ES-I3 (cell line): ENCODE data around the gene CCDC186.
"Not testable (repeated sequence)": the region's sequence is repeated elsewhere in the genome, so short reads cannot be mapped to it uniquely, and the experiment has no call there.

Experiments used
- H3K36me3 ChIP-seq: 2 replicates; pipeline ENCODE4 v1.6.1; 2013; ENCODE audit warnings: mild to moderate bottlenecking, low read length, control low read depth, moderate library complexity; ENCODE audit not compliant: insufficient read depth
- H3K4me1 ChIP-seq: 2 replicates; pipeline ENCODE4 v1.6.1; 2013; ENCODE audit warnings: mild to moderate bottlenecking, control low read depth, low read length; ENCODE audit not compliant: insufficient read depth
- H3K9ac ChIP-seq: 2 replicates; pipeline ENCODE4 v1.6.1; 2013; ENCODE audit warnings: low read depth, mild to moderate bottlenecking, low read length, moderate library complexity
- H3K9me3 ChIP-seq: 2 replicates; pipeline ENCODE4 v1.6.1; 2013; ENCODE audit warnings: mild to moderate bottlenecking, low read length, moderate library complexity; ENCODE audit not compliant: control insufficient read depth, insufficient read depth

Gene CCDC186

GRCh38 chr10:114166494-114166893, 7.5 kb downstream of the CCDC186 start:
- H3K4me1 ChIP-seq, result peaks cover 10% of the 10 kb centered on the region; the same call in 1 of the 2 replicates
- 0 out of 2 replicates have a peak, but pooled peaks cover 5% of the 10 kb centered on the region for H3K9me3 ChIP-seq
- H3K36me3 ChIP-seq, result no peaks in the 10 kb centered on the region
- H3K9ac ChIP-seq, result no peak overlapping the region

DNA sequence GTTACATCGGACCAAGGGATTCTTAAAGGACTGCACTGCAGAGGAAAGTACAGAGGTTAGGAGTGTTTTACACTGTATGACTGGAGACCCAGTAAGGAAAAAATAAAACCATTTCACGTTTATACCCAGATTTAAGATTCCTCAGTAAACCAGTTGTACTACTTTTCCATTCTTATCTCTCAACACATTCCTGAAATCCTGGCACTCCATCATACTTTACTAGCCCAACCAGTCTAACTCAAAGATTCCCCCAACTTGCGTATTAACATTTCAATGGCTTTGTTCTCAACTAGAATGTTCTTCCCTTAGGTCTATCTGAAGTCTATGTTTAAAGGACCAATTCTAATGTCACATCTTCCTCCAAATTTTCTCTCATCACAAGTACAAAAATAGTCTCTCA, 8.0 kb downstream of the CCDC186 start:
- Histone ChIP-seq H3K9me3 (0 out of 2 replicates have a peak, but pooled peaks cover 5% of the 10 kb centered on the region), H3K4me1 (peaks cover 10% of the 10 kb centered on the region; the same call in 1 of the 2 replicates), H3K9ac (no peak overlapping the region), H3K36me3 (no peaks in the 10 kb centered on the region)

- H3K9ac ChIP-seq, result no peak overlapping the region
- H3K36me3 ChIP-seq, result no peaks in the 10 kb centered on the region
- H3K4me1 ChIP-seq, result peaks cover 10% of the 10 kb centered on the region; the same call in 1 of the 2 replicates
- no peaks in the 10 kb centered on the region for H3K9me3 ChIP-seq
These were observed 10.9 kb downstream of the CCDC186 start for GRCh38 chr10:114163062-114163461.

- no peaks in the 10 kb centered on the region for H3K9me3 ChIP-seq
These were observed 16.1 kb downstream of the CCDC186 start for GRCh38 chr10:114157912-114158311.

GRCh38 chr10:114151892-114152291, 22.1 kb downstream of the CCDC186 start:
- Histone ChIP-seq H3K4me1 (no peaks in the 10 kb centered on the region), H3K9me3 (no peaks in the 10 kb centered on the region), H3K36me3 (no peaks in the 10 kb centered on the region), H3K9ac (no peak overlapping the region)

More at GRCh38 chr10:114157912-114158311, 16.1 kb downstream of the CCDC186 start:
- Histone ChIP-seq H3K9ac (no peak overlapping the region), H3K36me3 (no peaks in the 10 kb centered on the region), H3K4me1 (no peaks in the 10 kb centered on the region)

DNA sequence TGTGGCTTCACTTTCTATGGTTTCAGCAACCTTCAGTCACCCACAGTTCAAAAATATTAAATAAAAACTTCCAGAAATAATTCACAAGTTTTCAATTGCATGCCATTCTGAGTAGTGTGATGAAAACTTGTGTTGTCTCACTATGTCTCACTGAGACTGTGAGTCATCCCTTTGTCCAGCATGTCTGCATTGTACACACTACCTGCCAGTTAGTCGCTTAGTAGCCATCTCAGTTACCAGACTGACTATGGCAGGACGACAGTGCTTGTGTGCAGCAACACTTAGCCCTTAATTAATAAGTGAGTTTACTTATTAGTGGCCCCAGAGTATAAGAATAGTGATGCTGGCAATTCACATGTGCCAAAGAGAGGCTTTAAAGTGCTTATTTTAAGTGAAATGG, 22.5 kb downstream of the CCDC186 start:
- H3K4me1 ChIP-seq, result no peaks in the 10 kb centered on the region
- H3K9me3 ChIP-seq, result no peaks in the 10 kb centered on the region
- H3K36me3 ChIP-seq, result no peaks in the 10 kb centered on the region
- no peak overlapping the region for H3K9ac ChIP-seq

DNA sequence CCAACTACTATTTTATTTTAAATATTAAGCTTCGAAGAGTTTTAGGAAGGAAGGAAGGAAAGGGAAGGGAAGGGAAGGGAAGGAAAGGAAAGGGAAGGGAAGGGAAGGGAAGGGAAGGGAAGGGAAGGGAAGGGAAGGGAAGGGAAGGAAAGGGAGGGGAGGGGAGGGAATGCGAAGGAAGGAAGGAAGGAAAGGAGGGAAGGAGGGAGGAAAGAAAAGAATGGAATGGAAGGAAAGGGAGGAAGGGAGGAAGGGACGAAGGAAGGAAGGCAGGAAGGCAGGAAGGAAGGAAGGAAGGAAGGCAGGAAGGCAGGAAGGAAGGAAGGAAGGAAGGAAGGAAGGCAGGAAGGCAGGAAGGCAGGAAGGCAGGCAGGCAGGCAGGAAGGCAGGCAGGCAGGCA, 24.5 kb downstream of the CCDC186 start:
- H3K36me3 ChIP-seq, H3K9me3 ChIP-seq, H3K9ac ChIP-seq, H3K4me1 ChIP-seq: not testable (repeated sequence)

- Histone ChIP-seq H3K4me1 (no peaks in the 10 kb centered on the region), H3K36me3 (no peaks in the 10 kb centered on the region), H3K9ac (no peak overlapping the region), H3K9me3 (no peaks in the 10 kb centered on the region)
These were observed 30.8 kb downstream of the CCDC186 start for GRCh38 chr10:114143160-114143559.

GRCh38 chr10:114142018-114142417, 32.0 kb downstream of the CCDC186 start:
- H3K4me1 ChIP-seq, result no peaks in the 10 kb centered on the region
- no peaks in the 10 kb centered on the region for H3K36me3 ChIP-seq
- H3K9me3 ChIP-seq, result no peaks in the 10 kb centered on the region
- H3K9ac ChIP-seq, result no peak overlapping the region

DNA sequence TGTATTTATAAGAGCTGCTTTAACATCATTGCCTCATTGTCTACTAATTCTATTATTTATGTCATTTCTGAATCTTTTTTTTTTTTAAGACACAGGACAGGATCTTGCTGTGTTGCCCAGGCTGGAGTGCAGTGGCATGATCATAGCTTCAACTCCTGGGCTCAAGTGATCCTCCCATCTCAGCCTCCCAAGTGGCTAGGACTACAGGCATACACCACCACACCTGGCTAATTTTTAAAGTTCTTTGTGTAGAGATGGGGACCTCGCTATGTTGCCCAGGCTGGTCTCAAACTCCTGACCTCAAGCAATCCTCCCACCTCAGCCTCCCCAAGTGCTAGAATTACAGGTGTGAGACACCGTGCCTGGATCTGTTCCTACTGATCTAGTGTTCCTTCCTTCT, 33.2 kb downstream of the CCDC186 start:
- not testable (repeated sequence) for H3K9me3 ChIP-seq, H3K4me1 ChIP-seq, H3K36me3 ChIP-seq, H3K9ac ChIP-seq

DNA sequence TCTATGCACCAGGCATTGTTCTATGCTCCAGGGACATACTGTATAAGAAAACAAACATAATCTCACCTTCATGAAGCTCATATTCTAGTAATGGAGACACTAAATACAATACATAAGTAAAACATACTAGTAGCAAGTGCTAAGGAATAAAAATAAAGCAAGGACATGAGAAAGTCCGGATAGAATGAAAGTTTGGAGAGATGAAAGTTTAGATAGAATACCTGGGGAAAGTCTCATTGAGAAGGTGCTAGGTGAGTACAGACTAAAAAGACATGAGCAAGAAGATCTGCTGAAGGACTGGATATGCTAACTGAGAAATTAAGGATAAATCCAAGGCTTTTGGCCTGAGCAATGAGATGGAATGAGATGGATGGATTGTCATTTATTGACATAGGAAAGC, 34.0 kb downstream of the CCDC186 start:
- Histone ChIP-seq H3K9ac (no peak overlapping the region), H3K4me1 (no peaks in the 10 kb centered on the region), H3K9me3 (no peaks in the 10 kb centered on the region), H3K36me3 (no peaks in the 10 kb centered on the region)

DNA sequence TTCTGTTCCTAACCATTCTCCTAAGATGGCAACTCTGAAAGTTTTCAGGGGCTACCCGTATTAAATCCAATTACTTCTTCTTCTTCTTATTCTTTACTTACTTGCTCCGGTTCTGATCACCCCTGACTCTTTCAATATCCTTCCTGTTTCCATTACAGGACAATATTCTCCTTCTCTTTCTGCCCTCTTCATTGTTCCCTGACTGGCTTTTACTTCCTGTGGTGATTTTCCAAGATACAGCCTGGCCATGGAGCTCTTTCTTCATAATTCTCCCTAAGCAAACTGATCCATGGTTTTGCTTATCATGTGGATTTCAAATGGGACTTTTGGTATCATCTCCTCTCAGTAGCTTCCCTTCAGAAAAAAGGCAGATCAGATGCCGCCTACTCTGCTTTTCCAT, 35.4 kb downstream of the CCDC186 start:
- Histone ChIP-seq H3K36me3 (no peaks in the 10 kb centered on the region), H3K4me1 (no peaks in the 10 kb centered on the region), H3K9ac (no peak overlapping the region), H3K9me3 (no peaks in the 10 kb centered on the region)

- no peaks in the 10 kb centered on the region; the same call in 1 of the 2 replicates for H3K36me3 ChIP-seq
- no peak overlapping the region for H3K9ac ChIP-seq
These were observed 38.5 kb downstream of the CCDC186 start for GRCh38 chr10:114135476-114135875.

DNA sequence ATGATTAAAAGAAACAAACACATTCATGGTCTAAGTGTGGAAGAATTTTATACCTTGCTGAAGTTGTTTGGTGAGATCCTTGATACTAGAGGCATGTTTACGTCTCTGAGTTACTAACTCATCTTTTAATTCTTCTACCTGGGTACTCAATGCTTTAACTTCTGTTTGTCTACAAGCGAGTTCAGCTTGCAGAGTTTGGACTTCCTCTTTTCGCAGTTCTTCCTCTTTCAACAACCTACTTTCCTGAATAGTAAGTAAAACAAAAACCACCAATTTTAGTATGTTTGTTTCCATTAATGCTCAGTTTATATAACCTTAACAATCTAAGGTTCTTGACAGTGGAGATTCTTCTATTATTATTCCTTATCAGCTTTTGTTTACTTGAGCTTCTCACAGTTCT, 42.9 kb downstream of the CCDC186 start:
- peaks cover 3% of the 10 kb centered on the region; the same call in 1 of the 2 replicates for H3K36me3 ChIP-seq
- H3K9ac ChIP-seq, result no peak overlapping the region
- no peaks in the 10 kb centered on the region for H3K9me3 ChIP-seq
- no peaks in the 10 kb centered on the region for H3K4me1 ChIP-seq

More at GRCh38 chr10:114135476-114135875, 38.5 kb downstream of the CCDC186 start:
- Histone ChIP-seq H3K4me1 (no peaks in the 10 kb centered on the region), H3K9me3 (no peaks in the 10 kb centered on the region)

- Histone ChIP-seq H3K9ac (no peak overlapping the region), H3K4me1 (no peaks in the 10 kb centered on the region), H3K36me3 (no peaks in the 10 kb centered on the region; the same call in 1 of the 2 replicates)
These were observed 53.0 kb downstream of the CCDC186 start for GRCh38 chr10:114121031-114121430.

DNA sequence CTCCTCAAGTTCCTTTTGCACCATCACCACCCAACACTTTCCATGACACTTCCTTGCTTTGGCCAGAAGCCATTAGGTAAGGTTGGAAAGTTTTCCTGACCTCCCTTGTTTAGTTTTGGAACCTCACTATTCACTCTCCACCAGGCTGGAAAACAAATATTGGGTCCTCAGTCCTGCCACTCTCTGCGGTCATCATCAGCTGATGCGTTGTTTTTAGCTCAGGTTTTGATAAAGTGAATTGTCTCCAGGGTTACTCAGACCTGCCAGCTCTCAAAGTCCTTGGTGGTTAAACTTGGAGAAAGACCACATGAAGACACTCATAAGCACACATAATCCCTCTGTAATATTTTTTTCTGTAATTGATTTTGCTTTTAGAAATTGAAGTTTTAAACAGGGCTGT, 55.5 kb downstream of the CCDC186 start:
- H3K9me3 ChIP-seq, result no peaks in the 10 kb centered on the region
- H3K4me1 ChIP-seq, result no peaks in the 10 kb centered on the region
- no peaks in the 10 kb centered on the region for H3K36me3 ChIP-seq
- H3K9ac ChIP-seq, result no peak overlapping the region

More at GRCh38 chr10:114121031-114121430, 53.0 kb downstream of the CCDC186 start:
- no peaks in the 10 kb centered on the region for H3K9me3 ChIP-seq
